OCI-LY1 (cell line): Measurements from ENCODE around the gene TMEM213.

Experiments used
- H2AFZ ChIP-seq: fragments of 200-600 bp; sonication (generic), shearing (Covaris generic); 2 replicates; pipeline ENCODE4 v1.6.0; 2014; ENCODE audit warnings: antibody characterized with exemption, mild to moderate bottlenecking, low read length
- H3F3A ChIP-seq: fragments of 200-600 bp; sonication (generic), shearing (Covaris generic); 2 replicates; pipeline ENCODE4 v1.6.0; 2014; ENCODE audit warnings: mild to moderate bottlenecking, antibody characterized with exemption, low read length, moderate library complexity; ENCODE audit not compliant: insufficient read depth
- H3K27ac ChIP-seq: fragments of 200-600 bp; sonication (generic); 2 replicates; pipeline ENCODE4 v1.5.1; 2014; ENCODE audit warnings: low read length, mixed run types, mild to moderate bottlenecking, low read depth; ENCODE audit not compliant: poor library complexity, severe bottlenecking
- H3K27me3 ChIP-seq: fragments of 200-600 bp; sonication (generic); 2 replicates; pipeline ENCODE4 v1.6.0; 2014; ENCODE audit warnings: antibody characterized with exemption, mild to moderate bottlenecking, low read length, moderate library complexity; ENCODE audit not compliant: insufficient read depth
- H3K36me3 ChIP-seq: fragments of 200-600 bp; sonication (generic); 2 replicates; pipeline ENCODE4 v1.6.1; 2014; ENCODE audit warnings: mild to moderate bottlenecking, antibody characterized with exemption, low read length, moderate library complexity, mixed read lengths; ENCODE audit not compliant: insufficient read depth
- H3K4me1 ChIP-seq: fragments of 200-600 bp; sonication (generic); 2 replicates; pipeline ENCODE4 v1.5.1; 2014; ENCODE audit warnings: mild to moderate bottlenecking, low read length, moderate library complexity; ENCODE audit not compliant: insufficient read depth, severe bottlenecking
- H3K4me2 ChIP-seq: fragments of 200-600 bp; sonication (generic), shearing (Covaris generic); 2 replicates; pipeline ENCODE4 v1.6.1; 2014; ENCODE audit warnings: low read length
- H3K4me3 ChIP-seq: fragments of 200-600 bp; sonication (generic); 2 replicates; pipeline ENCODE4 v1.5.1; 2014; ENCODE audit warnings: low read length, low read depth, mild to moderate bottlenecking, mixed read lengths; ENCODE audit not compliant: poor library complexity, severe bottlenecking
- H3K79me2 ChIP-seq: fragments of 200-600 bp; shearing (Covaris generic); 2 replicates; pipeline ENCODE4 v1.6.1; 2016; ENCODE audit warnings: mixed run types, low read length, mixed read lengths; ENCODE audit not compliant: insufficient read depth
- H3K9ac ChIP-seq: fragments of 200-600 bp; sonication (generic), shearing (Covaris generic); 2 replicates; pipeline ENCODE4 v1.6.1; 2014; ENCODE audit warnings: mild to moderate bottlenecking, low read length, mixed read lengths
- H3K9me2 ChIP-seq: fragments of 200-600 bp; sonication (generic), shearing (Covaris generic); 2 replicates; pipeline ENCODE4 v1.6.1; 2014; ENCODE audit warnings: low read depth, mild to moderate bottlenecking, low read length, mixed read lengths
- H3K9me3 ChIP-seq: fragments of 200-600 bp; shearing (Covaris generic); 2 replicates; pipeline ENCODE4 v1.6.1; 2014; ENCODE audit warnings: low read length, mixed read lengths
- H4K20me1 ChIP-seq: fragments of 200-600 bp; sonication (generic), shearing (Covaris generic); 2 replicates; pipeline ENCODE4 v1.6.0; 2016; ENCODE audit warnings: mild to moderate bottlenecking, low read length; ENCODE audit not compliant: insufficient read depth
- EZH2 ChIP-seq: fragments of 200-600 bp; sonication (generic), shearing (Covaris generic); IDR thresholded peaks from 2 replicates; pipeline ENCODE4 v1.8.0; 2017; ENCODE audit warnings: borderline replicate concordance, mixed run types, mild to moderate bottlenecking, antibody characterized with exemption, low read length, moderate library complexity, mixed read lengths
- TF ChIP-seq, protein P1 (sequence below): fragments of 200-600 bp; sonication (generic), shearing (Covaris generic); IDR thresholded peaks from 2 replicates; pipeline ENCODE4 v1.5.1; 2017; ENCODE audit warnings: mild to moderate bottlenecking, antibody characterized with exemption, low read length, moderate library complexity, mixed read lengths

Gene TMEM213

DNA sequence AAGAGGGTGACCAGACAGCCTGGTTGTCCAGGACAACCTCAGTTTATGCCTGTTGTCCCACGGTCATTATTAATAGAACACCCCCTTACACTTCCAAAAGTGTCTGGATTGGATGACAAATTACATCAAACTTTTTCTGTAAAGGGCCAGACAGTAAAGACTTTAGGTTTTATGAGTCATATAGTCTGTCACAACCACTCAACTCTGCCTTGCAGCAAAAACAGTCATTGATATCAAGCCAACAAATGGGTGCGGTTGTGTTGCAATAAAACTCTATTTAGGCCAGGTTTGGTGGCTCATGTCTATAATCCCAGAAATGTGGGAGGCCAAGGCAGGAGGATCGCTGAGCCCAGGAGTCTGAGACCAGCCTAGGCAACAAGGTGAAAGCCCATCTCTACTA lies 66.9 kb downstream of the TMEM213 start:
- Histone ChIP-seq H2AFZ (no peak overlapping the region), H4K20me1 (no peaks in the 10 kb centered on the region), H3K4me1 (no peaks in the 10 kb centered on the region), H3K9ac (no peak overlapping the region), H3K9me3 (no peaks in the 10 kb centered on the region), H3K36me3 (no peaks in the 10 kb centered on the region), H3K9me2 (no peaks in the 10 kb centered on the region), H3K4me3 (no peak overlapping the region), H3K27me3 (peaks cover 4% of the 10 kb centered on the region; the same call in 1 of the 2 replicates), H3K79me2 (no peaks in the 10 kb centered on the region), H3K27ac (no peak overlapping the region), H3F3A (no peaks in the 10 kb centered on the region), H3K4me2 (no peak overlapping the region)
- TF ChIP-seq, protein P1, sequence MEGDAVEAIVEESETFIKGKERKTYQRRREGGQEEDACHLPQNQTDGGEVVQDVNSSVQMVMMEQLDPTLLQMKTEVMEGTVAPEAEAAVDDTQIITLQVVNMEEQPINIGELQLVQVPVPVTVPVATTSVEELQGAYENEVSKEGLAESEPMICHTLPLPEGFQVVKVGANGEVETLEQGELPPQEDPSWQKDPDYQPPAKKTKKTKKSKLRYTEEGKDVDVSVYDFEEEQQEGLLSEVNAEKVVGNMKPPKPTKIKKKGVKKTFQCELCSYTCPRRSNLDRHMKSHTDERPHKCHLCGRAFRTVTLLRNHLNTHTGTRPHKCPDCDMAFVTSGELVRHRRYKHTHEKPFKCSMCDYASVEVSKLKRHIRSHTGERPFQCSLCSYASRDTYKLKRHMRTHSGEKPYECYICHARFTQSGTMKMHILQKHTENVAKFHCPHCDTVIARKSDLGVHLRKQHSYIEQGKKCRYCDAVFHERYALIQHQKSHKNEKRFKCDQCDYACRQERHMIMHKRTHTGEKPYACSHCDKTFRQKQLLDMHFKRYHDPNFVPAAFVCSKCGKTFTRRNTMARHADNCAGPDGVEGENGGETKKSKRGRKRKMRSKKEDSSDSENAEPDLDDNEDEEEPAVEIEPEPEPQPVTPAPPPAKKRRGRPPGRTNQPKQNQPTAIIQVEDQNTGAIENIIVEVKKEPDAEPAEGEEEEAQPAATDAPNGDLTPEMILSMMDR, result no peak
- no peak for TF ChIP-seq EZH2

DNA sequence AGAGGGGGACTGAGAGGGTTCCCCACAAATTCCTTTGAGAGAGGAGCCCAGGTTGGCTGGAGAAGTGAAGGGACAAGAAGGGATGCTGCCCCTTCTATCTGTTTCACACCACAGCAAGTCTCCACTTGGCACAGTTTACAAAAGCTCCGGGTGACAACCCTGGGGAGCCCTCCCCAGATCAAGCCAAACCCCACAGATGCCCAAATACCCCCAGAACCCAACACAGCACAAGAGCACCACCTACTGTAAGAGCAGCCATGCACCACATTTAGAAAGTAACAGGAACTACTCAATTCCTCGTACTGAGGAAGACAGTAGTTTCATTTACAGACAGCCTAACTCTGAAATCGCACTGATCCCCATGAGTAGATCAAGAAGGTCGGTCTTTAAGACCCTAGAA lies 68.0 kb downstream of the TMEM213 start:
- H3K79me2 ChIP-seq, result no peaks in the 10 kb centered on the region
- H3K4me2 ChIP-seq, result no peak overlapping the region
- H2AFZ ChIP-seq, result no peak overlapping the region
- no peaks in the 10 kb centered on the region for H3K36me3 ChIP-seq
- no peaks in the 10 kb centered on the region for H3F3A ChIP-seq
- H3K27me3 ChIP-seq, result peaks cover 3% of the 10 kb centered on the region; the same call in 1 of the 2 replicates
- H3K9ac ChIP-seq, result no peak overlapping the region
- no peak overlapping the region for H3K4me3 ChIP-seq
- no peaks in the 10 kb centered on the region for H4K20me1 ChIP-seq
- no peaks in the 10 kb centered on the region for H3K9me2 ChIP-seq
- no peaks in the 10 kb centered on the region for H3K4me1 ChIP-seq
- TF ChIP-seq EZH2, result no peak
- TF ChIP-seq, protein P1, result peak; percentile 69
- H3K27ac ChIP-seq, result no peak overlapping the region
- no peaks in the 10 kb centered on the region for H3K9me3 ChIP-seq

DNA sequence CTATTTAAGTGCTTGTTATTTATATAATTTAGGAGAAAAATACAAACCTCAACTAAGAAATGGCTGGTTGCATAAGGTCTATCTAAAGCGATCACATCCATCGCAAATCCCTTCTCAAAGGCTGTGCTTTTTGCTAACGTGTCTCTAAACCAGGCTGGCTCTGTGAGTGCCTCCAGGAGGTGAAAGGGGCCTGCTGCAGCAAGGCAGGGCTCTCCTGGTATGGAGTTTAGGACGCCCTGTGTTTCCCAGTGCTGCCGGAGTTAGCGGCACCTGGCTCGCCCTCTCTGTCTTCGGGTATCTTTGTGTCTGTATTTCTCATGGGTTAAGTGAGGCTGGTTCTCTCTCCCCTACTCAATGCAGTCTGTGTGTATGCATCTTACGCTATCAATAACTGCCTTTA lies 68.6 kb downstream of the TMEM213 start:
- H2AFZ ChIP-seq, result no peak overlapping the region

More for the DNA sequence above, 68.6 kb downstream of the TMEM213 start:
- Histone ChIP-seq H3K27ac (no peak overlapping the region), H4K20me1 (no peaks in the 10 kb centered on the region), H3K4me1 (no peaks in the 10 kb centered on the region), H3K9ac (no peak overlapping the region), H3K4me3 (no peak overlapping the region), H3K79me2 (no peaks in the 10 kb centered on the region), H3K36me3 (no peaks in the 10 kb centered on the region), H3K27me3 (no peaks in the 10 kb centered on the region), H3K9me2 (no peaks in the 10 kb centered on the region), H3K9me3 (no peaks in the 10 kb centered on the region), H3F3A (no peaks in the 10 kb centered on the region), H3K4me2 (no peak overlapping the region)
- TF ChIP-seq EZH2, result no peak
- TF ChIP-seq, protein P1, result no peak
